DLD1 (cell line): Measurements from ENCODE around the gene COQ9.
"Not testable (repeated sequence)": the region's sequence is repeated elsewhere in the genome, so short reads cannot be mapped to it uniquely, and the experiment has no call there.

Experiments
- in situ Hi-C: cut with HindIII; loops from 2 replicates; pipeline ENCODE4 v1.10.0; 2017; ENCODE audit warnings: low sequenced_read_pairs

COQ9 gene

DNA sequence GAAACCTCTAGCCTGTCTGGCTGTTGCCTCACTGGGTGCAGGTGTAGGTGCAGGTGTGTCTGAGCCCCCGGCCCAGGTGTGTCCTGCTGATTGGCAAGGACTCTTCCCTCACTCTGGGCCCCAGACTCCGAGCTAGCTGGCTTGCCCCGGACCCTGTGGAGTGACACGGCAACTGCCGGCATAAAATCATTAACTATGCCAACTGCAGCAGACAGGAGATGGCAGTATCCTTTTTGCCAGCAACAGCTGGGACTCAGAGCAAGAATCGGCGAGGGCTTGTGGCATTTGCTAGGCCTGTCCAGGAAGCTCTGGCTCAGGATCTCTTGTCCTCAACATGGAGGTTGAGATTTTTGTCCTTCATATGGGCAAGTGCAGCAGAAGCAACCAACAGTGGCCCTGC is 20.9 kb upstream of the COQ9 start:
- in situ Hi-C loops = no loop called here

DNA sequence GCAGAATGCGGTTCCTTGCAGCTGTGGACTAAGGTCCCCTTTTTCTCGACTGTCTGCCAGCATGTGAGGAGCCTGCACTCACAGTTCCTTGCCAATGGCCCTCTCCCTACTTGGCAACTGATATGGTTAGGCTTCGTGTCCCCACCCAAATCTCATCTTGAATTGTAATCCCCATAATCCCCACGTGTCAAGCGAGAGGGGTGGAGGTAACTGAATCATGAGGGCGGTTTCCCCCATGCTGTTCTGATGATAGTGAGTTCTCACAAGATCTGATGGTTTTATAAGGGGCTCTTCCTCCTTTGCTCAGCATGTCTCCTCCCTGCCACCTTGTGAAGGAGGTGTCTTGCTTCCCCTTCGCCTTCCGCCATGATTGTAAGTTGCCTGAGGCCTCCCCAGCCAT is 20.0 kb upstream of the COQ9 start:
- in situ Hi-C loops = no loop called here

DNA sequence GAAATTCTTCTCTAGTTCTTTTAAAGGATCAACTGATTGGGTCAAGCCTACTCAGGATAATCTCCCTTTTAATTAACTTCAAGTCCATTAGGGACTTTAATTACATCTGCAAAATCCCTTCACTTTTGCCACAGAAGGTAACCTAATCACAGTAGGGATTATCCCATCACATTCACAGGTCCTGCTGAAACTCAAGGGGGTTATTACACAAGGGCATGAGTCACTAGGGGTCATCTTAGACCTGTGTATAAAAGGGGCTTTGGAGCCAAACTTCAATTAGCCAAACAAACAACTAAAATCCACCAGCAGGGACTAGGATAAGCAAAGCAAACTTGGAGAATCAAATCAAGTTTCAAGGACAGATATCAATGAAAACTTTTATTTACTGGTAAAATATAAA is 19.5 kb upstream of the COQ9 start:
- in situ Hi-C loops = no loop called here

DNA sequence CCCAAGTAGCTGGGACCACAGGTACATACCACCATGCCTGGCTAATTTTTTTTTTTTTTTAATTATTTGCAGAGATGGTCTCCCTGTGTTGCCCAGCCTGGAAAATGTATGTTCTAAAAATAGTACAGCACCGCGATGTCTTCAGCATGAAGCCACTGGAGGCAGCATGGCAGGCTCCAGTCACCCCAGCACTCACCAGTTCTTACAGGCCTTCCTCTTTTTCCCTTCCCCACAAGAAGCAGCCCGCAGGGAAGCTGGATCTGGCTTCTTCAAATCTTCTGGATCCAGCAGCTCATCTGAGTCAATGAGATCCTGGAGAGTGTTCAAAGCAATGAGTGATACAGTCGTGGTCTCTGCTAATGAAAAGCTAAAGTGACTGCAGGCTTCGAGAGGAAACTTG is 16.3 kb upstream of the COQ9 start:
- in situ Hi-C loops = no loop called here

DNA sequence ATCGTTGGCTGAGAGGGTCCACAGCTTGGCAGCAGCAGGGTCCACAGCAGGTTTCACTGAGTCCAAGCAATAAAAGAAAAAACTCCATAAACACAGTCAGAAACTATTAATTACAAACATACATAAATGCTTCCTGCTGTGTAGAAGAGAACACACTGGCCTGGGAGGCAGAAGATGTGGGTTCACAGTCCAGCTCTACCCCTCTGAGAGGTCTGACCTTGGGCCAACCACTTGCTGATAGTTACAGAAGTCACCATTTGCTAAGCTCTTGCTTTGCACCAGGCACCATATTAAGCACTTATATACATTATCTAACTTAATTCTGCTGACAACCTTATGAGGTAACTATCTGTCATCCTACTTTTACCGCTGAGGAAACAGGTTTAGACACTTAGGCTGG is 14.8 kb upstream of the COQ9 start:
- in situ Hi-C loops = no loop called here

DNA sequence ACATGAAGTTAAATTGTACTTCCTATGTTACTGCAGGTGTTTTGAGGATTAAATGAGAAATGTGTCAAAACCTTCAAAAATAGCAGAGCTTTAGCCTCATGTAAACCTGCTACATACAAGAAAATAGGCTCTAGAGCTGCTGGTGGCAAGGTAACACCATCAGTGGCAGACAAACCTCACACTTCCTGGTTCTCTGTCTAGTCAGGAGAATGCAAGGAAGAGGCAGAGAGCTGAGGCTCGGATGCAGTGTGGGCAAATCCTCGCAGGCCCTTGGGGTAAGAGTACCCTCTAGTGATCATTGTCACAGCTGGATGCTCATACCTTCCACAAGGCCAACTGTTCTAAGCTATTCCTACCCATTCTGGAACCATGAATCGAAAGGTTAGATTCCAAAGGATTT is 14.3 kb upstream of the COQ9 start:
- in situ Hi-C loops = no loop called here

DNA sequence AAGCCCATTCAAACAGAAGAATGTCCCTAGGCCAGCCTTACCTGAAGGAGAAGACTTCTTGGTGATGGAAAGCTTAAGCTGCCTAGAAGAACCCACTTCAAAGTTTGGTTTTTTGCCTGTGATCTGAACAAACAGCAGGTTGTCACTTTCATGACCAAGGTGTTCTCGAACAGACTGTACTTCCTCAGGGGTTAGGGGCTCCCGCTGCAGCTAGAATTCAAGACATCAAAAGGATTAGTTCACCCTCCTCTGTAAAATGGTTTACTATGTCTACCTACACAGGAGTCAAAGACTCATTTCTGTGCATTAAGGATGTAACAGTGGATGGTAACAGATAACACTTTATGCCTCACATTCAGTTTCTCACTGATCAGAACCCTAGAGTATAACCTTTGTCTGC is 13.3 kb upstream of the COQ9 start:
- in situ Hi-C loops = no loop called here

DNA sequence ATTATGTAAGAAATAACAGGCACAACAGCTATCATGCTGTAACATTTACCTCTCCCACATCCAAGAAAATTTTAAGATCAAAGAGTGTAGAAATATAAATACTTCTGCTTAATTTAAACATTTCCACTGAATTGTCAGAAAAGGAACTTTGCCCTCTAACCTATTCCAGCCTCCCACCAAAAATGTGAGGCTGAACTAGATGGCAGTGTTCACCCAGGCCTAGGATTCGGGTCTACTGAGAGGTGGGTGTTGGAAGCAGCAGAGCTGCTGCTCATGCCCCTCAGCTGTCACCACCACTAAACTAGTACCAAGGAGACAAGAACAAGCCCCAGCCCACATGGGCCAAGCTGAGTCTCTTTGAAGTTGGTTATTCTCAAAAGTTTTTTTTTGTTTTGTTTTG is 11.4 kb upstream of the COQ9 start:
- in situ Hi-C loops = no loop called here

DNA sequence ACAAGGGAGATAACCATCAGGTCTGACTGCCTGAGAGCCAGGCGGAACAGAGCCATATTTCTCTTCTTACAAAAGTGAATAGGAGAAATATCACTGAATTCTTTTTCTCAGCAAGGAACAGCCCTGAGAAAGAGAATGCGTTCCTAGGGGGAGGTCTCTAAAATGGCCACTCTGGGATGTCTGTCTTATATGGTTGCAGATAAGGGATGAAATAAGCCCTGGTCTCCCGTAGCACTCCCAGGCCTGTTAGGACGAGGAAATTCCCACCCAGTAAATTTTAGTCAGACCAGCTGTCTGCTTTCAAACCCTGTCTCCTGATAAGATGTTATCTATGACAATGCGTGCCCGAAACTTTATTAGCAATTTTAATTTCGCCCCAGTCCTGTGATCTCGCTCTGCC is 7.3 kb upstream of the COQ9 start:
- in situ Hi-C loops = not testable (repeated sequence)

DNA sequence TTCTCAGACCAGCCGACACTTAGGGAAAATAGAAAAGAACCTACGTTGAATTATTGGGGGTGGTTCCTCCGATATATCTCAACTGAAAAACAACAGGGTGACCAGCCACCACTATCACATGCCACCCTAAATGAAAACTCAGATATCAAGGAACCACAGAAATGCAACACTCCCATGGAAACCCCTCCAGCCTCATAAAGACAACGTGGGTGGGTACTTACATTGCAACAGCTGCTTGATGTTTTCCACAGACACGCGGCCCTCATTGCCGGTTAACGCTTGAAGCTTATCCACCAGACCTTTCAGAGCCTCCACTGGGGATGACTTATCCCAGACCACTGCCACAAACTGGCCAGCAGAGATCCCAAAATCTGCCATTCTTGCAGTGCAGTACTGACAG is 6.7 kb upstream of the COQ9 start:
- in situ Hi-C loops = not testable (repeated sequence)

DNA sequence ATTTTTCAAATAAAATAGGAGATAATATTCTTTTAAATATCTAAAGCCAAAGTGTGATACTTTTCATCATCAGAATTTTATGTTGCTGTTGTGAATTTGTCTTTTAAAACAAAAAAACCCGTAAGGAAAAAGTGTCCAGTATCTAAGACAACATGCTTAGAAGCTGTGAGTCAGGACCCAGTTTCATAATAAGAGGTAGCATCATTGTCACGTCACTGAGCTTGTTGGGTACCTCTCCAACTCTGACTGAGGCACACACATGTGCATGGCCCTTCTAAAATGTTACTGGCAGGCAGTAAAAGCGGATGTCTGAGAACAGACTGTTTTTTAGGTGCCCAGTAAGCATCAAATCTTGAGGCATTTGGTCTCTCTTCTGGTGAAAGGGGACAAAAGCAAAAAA is 2.6 kb upstream of the COQ9 start:
- in situ Hi-C loops = no loop called here

DNA sequence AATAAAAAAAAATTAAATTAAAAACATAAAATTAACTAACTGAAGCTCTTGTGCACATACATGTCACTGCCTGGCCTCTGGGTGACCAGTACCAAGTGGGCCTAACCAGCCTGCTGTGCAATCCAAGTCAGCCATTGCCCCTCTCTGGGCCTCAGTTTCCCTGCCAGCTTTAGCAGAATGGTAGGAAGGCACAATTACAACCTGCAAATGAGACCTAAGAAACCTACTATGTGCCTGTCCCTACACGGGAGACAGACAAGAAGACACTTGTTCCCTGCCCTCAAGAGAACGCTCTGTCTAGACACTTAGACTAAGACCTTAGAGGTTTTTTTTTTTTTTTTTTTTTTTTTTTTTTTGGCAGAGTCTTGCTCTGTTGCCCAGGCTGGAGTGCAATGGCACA is 1.8 kb upstream of the COQ9 start:
- in situ Hi-C loops = no loop called here

DNA sequence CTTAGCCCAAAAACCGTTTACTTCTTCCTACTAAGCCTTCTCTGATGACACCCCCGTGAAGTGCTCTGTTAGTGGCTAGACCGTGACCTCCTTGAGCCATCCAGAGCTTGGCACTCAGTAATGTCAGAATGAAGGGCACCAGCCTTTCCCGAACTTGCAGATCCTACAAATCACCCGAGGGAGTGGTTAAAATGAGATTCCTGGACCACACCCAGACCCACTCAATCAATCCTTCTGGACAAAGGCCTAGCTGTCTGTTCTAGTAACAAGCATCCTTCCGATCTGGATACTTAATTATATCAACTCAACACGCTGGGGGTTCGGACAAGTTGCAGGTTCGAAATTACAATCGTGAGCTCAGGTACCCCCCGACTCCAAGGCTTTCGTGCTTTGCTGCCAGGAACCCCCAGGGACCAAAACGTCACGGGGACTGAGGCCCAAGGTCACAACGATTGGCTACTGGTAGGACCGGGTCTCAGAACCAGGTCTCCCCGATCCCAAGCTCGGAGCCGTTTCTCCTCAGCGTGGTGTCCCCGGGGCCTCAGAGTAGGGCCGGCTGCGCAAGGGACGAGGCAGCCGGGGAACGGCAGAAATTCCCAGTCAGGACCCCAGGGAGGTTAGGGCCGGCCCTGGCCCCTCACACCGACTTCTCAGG is 621 bp upstream of the COQ9 start:
- in situ Hi-C loops = no loop called here

DNA sequence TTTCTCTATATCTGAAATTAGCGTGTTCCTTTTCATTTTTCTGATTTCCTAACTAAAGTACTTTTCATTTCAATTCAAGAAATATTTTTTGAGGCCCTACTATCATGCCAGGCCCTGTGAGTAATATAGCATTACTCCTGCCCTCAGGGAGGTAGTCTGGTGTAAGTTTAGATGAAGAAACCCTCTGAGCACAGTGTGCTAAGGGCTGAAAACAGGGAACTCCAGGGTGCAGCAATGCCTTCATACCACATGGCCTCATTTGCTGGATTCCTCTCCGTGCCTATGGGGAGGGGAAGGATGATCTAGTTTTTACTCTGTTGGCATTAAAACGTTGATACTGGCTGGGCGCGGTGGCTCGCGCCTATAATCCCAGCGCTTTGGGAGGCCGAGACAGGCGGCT is 4.7 kb downstream of the COQ9 start:
- in situ Hi-C loops = no loop called here

DNA sequence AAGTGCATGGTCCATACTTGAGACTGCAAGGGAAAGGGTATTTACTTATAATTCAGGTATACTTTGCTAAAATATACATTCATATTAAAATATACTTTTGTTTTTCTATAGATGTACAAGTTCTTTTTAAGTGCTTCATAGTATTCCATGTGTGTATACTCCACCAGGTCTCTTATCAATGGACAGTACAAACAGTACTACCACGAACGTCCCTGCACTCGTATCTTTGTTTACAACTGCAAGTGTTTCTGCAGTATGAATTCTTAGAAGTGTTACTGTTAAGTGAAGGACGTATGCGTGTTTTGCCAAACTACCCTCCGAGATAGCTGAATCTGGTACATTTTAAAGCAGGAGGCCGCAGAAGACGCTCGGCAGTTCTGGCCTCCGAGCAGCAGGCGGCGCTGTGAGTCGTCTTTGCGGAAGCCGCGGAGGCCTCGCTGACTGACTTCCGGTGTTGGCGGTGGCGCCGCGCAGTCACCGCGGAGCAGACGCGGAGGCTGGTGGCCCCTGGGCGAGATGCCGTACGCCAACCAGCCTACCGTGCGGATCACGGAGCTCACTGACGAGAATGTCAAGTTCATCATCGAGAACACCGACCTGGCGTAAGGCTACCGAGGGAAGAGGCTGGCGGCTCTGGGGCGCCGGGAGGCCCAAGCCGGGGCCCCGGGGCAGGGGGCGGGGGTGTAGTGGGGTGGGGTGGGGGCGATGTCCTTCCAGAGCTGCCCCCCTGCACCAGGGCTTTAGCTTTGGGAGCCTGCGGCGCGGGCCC is 15.1 kb downstream of the COQ9 start, which contains the start of gene POLR2C:
TSS of gene POLR2C (plus strand) at position 471 of the 769 bp plus-strand sequence. CDS start at position 517, 46 bp downstream.
- in situ Hi-C loops = no loop called here

DNA sequence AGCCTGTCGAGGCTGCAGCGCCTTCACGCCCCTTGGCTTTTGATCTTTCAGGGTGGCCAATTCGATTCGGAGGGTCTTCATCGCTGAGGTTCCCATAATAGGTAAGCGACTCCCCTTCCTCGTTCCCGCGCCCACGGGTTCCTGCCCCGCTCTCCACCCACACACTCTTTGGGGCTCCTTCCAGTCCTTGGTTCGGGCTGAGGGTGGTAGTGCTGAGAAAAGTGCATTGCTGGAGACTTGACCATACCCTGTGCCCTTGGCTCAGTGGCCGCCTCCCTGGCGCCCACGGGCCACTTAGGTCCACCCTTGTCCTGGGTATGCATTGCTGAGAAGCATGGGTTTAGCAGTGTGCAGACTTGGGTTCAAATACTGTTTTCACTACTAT is 15.7 kb downstream of the COQ9 start:
- in situ Hi-C loops = no loop called here

DNA sequence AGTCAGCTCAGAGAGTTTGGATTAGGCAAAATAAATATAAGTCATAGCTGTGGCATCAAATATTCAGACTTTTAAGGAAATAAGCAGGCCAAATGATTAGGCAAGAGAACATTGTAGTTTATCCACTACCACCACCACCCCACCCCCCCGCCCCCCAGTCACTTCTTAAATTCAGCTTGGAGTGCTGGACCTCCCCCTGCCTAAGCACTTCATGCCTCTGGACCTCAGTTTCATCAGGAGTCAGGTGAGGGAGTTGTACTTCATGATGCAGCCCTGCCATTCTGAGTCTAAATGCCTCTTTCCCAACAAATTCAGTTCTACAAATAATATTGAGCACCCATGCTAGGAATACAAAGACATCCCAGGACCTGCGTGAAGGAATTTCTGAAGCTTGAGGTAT is 17.2 kb downstream of the COQ9 start:
- in situ Hi-C loops = no loop called here

DNA sequence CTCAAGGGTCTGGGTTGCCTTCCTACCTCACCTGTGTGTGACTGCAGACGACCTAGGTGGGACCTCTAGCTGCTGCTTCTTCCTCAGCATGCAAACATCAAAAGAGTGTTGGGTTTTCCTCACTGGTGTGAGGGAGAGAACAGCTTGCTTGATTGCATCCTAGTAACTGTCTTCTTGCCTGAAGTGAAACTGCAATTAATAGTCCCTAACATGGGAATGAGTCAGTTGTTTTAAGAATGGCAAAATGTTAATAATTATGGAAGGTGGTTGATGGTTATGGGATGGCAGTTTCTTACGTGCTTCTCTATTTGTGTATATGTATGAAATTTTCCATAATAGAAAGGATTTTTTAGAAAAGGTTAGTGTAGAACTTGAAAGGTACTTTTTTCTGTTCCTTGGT is 21.1 kb downstream of the COQ9 start:
- in situ Hi-C loops = no loop called here

DNA sequence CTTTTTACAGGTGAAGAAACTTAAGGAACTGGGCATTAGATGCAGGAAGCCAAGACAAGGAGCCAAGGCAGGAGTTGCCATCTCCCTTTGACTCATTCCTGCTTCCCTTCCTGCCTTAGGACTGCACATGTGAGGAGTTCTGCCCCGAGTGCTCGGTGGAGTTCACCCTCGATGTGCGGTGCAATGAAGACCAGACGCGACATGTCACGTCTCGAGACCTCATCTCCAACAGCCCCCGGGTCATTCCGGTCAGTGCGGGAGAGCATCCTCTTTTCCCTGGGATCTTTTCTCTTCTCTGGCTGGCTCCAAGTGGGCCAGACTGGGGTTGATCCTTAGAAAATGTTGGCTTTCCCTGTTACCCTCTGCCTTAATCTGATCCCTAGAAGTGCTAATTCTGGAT is 21.8 kb downstream of the COQ9 start:
- in situ Hi-C loops = no loop called here

DNA sequence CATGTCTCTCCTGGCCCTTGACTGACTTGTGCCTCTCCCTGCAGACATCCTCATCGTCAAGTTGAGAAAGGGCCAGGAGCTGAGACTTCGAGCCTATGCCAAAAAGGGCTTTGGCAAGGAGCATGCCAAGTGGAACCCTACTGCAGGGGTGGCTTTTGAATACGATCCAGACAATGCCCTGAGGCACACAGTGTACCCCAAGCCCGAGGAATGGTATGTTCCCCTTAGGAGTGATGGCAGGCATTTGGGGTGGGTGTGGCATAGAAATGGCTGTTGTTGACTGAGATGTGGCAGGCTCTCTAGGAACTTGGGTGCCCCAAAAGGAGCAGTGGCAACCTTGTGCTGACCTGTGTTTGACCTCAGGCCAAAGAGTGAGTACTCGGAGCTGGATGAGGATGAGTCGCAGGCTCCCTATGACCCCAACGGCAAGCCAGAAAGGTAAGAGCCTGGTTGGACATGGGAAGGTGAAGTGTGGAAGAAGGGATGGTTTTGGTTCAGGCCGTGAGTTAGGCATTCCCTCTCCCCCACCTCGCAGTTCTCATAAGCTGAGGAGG is 22.7 kb downstream of the COQ9 start:
- in situ Hi-C loops = no loop called here

DNA sequence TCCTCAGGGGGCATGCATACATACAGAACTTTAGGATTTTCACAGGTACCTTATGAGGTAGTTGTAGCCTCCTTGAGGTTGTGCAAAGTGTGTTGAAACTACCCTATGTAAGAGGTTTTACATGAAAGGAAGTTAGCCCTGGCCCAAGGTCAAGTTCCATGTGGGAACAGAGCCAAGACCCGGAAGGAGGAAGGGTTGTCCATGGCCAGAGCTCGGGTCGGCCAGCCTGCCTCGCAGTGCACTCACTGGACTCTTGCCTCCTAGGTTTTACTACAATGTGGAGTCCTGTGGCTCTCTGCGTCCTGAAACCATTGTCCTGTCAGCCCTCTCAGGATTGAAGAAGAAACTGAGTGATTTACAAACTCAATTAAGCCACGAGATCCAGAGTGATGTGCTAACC is 23.4 kb downstream of the COQ9 start:
- in situ Hi-C loops = no loop called here

DNA sequence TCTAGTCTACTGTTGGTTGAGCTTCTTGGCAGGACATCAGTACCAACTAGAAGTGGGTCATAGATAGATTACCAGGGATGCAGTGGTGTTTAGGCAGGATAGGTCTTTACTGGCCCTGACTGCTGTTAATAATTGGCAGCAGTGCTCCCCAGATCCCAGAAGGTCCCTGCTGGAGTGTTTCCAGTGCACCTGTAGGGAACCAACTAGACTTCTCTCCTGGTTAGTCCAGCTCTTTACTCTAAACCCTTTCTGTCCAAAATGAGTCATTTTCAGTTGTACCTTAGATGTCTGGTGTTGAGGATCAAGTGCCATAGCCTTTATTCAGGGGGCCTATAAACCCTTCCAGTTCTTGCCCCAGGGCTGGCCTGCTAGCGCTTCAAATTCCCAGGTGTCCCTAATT is 23.9 kb downstream of the COQ9 start:
- in situ Hi-C loops = no loop called here
